HG03520 (cell line): ENCODE data around the gene CDC73.

Experiments used
- ATAC-seq: cut with Tn5 transposase; IDR thresholded peaks from one replicate; pipeline ENCODE4 v1.9.1; 2021; ENCODE audit warnings: mild to moderate bottlenecking, moderate library complexity; ENCODE audit not compliant: unreplicated experiment

The CDC73 gene

GRCh38 chr1:193121616-193122593, at the start of gene CDC73:
CDC73 (plus strand) TSS chr1:193122031; CDS start chr1:193122201, 170 bp downstream.
- peak; percentile 92 for ATAC-seq

- no peak for ATAC-seq
Observed at GRCh38 chr1:193077991-193078390, 43.8 kb upstream of the CDC73 start.

DNA sequence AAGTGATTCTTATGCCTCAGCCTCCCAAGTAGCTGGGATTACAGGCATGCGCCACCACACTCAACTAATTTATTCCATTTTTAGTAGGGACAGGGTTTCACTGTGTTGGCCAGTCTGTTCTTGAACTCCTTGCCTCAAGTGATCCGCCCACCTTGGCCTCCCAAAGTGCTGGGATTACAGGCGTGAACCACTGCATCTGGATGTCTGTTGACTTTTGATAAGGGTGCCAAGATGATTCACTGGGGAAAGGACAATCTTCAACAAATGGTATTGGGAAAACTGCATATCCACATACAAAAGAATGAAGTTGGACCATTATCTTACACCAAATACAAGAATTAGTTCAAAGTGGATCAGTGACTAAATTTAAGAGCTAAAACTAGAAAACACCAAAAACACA, 42.6 kb upstream of the CDC73 start:
- ATAC-seq = no peak

DNA sequence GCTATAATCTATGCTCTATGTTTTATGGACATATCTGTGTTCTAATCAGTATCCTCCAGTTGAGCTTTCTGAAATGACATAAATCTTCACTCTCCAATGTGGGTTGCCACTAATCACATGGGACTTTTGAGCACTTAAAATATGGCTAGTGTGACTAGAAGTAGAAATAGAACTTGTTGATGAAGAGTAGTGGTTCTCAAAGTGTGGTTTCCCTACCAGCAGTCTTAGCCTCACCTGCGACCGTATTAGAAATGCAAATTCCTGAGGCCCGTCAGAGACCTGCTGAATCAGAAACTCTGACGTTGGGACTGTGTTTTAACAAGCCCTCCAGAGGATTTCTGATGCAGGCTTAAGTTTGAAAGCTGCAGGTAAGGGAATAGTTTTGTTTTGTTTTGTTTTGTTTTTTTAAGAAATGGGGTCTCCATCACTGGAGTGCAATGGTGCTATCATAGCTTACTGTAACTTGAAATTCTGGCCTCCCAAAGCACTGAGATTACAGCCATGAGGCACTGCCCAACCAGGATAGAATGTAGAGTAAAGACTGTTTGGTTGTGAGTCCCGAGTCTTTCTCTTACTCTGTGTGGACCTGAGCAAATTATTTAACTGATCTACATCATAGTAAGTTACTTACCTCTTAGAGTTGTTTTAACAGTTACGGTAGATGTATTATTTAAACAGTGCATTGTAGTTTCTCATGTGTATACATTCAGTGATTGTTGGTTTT, 38.3 kb upstream of the CDC73 start:
- ATAC-seq = peak; percentile 93

DNA sequence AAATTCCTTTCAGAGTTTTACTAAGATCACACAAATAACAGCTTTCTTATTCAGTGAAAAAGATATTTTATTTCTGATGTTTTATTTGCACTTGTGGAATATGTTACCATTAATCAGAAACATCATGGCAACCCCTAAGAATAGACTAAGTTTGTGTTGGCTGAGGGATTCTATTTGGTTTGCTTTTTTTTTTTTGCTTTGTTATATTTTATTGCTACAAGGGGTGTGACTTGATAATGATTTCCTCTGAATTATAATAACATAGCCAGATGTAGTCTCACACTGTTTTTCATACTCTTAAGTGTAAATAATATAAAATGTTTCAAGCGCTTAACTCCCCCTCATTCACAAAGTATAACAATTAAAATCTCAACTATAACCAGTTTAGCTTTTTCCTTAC, 36.6 kb upstream of the CDC73 start:
- no peak for ATAC-seq

DNA sequence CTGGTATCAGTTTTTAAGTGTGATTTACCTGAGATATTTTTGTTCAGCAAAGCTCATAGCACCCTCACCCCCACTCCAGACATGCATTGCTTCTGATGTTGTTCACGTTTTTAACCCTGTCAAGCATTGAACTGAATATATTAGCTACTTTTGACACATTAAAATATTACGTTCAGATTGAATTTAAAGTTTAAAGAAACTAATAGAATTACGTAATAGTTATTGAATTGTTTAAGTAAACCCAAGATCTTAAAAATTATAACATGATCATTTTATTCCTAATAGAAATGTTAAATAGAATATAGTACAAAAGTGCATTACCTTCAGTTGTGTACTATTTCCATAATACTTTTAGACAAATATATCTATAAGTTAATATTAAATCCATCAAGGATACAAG, 35.5 kb upstream of the CDC73 start:
- no peak for ATAC-seq

- no peak for ATAC-seq
Observed at GRCh38 chr1:193087893-193088292, 33.9 kb upstream of the CDC73 start.

DNA sequence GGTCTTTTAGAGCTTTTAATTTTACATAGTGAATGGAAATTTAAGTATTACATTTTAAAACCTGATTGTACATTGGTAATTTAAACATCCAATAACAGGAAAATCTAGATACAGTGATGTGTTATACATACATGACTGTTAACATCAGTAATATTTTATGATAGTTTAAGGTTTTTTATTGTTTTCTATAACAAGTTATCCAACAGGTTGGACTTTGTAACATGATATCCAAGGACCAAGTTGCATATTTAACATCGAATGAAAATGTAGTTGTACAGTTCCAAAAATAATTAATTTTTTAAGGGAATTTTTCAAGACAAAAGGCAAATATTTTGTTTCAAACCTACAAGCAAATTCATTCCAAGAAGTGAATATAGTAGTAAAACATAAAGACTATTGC, 31.0 kb upstream of the CDC73 start:
- no peak for ATAC-seq

- ATAC-seq = no peak
Observed at GRCh38 chr1:193094112-193094511, 27.7 kb upstream of the CDC73 start.

DNA sequence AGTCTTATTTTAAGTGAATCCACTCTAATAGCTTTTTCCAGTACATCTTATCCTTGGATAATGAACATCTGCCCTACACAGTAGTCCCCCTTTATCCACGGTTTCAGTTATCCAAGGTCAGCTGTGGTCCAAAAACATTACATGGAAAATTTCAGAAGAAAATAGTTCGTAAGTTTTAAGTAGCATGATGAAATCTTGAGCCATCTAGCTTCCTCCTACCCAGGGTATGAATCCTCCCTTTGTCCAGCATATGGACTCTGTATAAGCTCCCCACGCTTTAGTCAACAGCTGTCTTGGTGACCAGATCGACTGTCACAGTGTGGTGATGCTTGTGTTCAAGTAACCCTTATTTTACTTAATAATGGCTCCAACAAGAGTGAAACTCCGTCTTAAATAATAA, 19.2 kb upstream of the CDC73 start:
- no peak for ATAC-seq

DNA sequence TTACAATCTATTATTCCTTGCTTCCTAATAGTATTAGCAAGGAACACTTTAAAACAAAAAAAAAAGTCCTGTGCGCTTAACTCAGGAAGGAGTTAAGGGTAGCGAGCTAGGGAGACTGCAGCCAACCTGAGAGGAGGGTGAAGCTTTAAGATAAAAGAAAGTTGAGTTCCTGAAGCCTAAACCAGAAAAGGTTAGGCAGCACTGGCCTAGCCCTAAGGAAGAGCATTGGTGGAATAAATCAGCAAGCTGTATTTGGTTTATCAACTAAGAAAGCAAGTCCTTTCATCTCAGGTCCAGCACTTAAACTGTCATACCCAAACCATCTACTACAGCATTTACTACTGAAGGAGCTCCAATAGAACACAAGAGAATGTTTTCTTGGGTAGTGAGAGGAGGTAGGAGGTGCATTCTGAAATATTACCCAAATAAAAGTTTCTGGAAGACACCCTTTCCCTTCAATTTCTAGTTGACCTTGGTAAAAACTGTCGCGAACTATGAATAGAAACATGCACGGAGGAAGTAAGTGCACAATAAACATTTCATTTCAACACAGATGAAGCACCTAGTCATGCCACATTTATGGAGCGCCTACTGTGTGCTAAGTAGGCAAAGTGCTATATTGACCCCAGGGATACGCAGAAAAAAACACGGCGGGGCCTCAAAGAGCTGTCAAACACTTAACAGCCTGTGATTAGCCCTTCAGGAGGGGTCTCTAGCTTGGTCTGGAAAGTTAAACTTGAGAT, 17.9 kb upstream of the CDC73 start:
- no peak for ATAC-seq

- peak; percentile 36 for ATAC-seq
Observed at GRCh38 chr1:193104502-193104906, 17.3 kb upstream of the CDC73 start.

DNA sequence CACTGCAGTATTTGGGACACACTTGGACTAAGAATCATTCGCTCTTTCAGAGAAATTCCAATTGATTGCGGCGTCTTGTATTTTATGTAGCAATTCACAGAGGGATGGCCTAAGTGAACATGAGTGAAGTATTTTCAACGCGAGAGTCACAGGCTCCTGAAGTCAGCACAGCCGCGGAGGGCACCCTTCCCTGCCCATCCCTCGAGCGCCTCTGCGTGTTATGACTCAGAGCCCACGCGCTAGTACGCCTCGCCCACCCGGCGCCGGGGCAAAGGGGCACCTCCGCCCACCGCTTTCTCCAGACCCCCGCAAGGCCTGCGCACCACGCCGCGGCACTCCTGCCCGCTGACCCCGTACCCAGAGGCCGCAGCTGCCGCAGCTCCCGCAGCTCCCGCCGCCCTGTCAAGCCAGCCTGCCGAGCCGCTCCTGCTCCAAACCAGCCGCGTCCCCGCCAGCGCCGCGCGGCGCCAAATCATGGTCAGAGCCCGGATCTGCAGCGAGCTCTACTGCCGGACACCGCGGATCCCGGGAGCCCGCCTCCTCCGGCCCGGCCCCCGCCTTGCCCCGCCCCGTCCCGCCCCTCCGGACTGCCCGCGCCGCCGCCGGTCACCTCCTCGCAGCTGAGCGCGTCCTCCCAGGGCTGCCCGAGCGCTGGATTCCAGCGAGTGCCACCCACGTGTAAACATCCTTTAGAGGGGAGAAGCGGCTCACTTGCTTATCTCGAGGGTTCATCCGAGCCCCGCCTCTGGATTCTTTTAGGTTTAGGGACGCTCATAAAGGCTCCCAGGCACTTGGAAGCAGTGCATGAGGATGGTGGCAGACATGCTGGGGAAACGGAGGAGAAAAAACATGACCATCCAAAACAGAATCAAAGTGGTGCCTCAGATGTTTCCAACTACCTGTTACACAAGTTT, 16.7 kb upstream of the CDC73 start, which contains the start of gene GLRX2:
Gene GLRX2 (minus strand): TSS at position 508 of the 914 bp plus-strand sequence. CDS start 32 bp downstream, at position 476.
- ATAC-seq = peak; percentile 86

DNA sequence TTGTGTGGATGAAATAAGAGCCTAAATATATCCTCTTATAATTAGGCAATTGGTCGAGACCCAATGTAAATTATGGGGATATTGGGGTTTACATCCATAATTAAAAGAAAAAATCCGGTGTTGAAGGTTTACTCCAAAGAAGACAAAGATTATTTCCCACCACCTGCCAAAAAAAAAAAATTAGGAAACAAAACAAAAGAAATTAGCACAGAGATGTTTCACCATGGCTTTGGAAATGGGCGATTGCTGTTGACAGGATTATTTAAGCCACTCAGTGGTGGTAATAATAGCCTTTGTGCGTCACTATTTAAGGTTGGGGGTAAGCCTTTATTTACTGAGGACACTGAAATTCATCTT, 16.0 kb upstream of the CDC73 start:
- ATAC-seq = no peak

- ATAC-seq = no peak
Observed at GRCh38 chr1:193108471-193108870, 13.4 kb upstream of the CDC73 start.

DNA sequence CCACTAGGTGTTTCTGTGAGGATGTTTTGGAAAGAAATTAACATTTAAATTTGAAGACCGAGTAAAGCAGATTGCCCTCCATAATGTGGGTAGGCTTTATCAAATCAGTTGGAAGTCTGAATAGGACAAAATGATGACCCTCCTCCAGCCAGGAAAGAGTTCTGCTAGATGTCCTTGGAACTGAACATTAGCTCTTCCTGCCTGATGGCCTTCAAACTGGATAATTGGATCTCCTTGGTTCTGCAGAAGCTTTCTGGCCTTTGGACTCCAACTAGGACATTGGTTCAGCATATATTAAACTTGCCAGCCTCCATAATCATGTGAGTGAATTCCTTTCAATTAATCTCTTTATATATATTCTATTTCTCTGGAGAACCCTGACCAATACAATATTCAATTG, 12.2 kb upstream of the CDC73 start:
- ATAC-seq = no peak

DNA sequence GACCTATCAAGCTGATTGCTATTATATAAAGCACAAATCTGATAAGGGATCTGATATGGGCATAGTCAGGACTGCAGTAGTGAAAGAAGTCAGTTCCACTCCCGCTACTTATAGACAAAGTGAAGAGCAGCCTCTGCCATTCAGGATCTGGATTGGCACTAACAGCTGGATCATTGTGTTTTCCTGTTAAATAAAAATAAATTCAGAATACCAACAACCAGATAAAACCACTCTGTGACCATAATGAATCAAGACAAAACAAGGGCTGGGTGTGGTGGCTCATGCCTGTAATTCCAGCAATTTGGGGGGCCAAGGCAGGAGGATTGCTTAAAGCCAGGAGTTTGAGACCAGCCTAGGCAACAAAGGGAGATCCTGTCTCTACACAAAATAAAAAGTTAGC, 11.6 kb upstream of the CDC73 start:
- no peak for ATAC-seq

GRCh38 chr1:193110864-193111263, 11.0 kb upstream of the CDC73 start:
- ATAC-seq = no peak

DNA sequence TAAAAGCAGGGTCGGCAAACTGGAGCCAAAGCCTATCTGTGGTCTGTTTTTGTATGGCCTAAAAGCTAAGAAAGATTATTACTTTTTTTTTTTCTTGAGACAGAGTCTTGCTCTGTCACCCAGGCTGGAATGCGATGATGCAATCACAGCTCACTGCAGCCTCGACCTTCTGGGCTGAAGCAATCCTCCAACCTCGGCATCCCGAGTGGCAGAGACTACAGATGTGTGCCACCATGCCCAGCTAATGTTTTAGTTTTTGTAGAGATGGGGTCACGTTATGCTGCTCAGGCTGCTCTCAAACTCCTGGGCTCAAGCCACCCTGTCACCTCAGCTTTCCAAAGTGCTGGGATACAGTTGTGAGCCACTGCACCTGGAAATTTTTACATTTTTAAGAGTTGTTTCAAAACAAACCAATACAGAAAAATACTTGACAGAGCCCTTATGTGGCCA, 10.2 kb upstream of the CDC73 start:
- no peak for ATAC-seq
